ENCODE measurements around the gene EME1.

EME1 gene

DNA sequence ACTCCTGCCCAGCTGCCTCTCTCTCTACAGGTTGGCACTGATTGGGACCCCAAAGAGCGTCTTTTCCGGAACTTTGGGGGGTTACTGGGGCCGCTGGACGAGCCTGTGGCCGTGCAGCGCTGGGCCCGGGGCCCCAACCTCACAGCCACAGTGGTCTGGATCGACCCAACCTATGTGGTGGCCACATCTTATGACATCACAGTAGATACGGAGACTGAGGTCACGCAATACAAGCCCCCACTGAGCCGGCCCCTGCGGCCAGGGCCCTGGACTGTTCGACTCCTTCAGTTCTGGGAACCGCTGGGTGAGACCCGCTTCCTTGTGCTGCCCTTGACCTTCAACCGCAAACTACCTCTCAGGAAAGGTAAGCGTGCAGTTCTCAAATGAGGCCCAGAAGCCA is 14.9 kb upstream of the EME1 start:
- Histone ChIP-seq H4K20me1 (ENCODE audit: insufficient read depth, low read length) (no peaks in the 10 kb centered on the region), H3K9me2 (replicated peaks; ENCODE audit: insufficient read depth, low read length) (no peaks in the 10 kb centered on the region), H3K79me2 (ENCODE audit: low read length) (no peaks in the 10 kb centered on the region), H3K4me1 (ENCODE audit: low read length) (no peaks in the 10 kb centered on the region), H3K4me3 (ENCODE audit: low read length) (no peak overlapping the region), H3K9ac (ENCODE audit: low read length) (no peak overlapping the region), H3K36me3 (replicated peaks; ENCODE audit: insufficient read depth, low read length) (no peaks in the 10 kb centered on the region), H3K4me2 (ENCODE audit: low read depth, low read length) (no peak overlapping the region), H3K9me3 (replicated peaks; ENCODE audit: insufficient read depth, low read length) (no peaks in the 10 kb centered on the region), H3K27ac (ENCODE audit: low read length) (no peak overlapping the region), H3K27me3 (replicated peaks; ENCODE audit: insufficient read depth, low read length) (no peaks in the 10 kb centered on the region), H3F3A (ENCODE audit: insufficient read depth, low read length) (no peaks in the 10 kb centered on the region), H2AFZ (ENCODE audit: low read length) (no peak overlapping the region)
- TF ChIP-seq, protein P1, sequence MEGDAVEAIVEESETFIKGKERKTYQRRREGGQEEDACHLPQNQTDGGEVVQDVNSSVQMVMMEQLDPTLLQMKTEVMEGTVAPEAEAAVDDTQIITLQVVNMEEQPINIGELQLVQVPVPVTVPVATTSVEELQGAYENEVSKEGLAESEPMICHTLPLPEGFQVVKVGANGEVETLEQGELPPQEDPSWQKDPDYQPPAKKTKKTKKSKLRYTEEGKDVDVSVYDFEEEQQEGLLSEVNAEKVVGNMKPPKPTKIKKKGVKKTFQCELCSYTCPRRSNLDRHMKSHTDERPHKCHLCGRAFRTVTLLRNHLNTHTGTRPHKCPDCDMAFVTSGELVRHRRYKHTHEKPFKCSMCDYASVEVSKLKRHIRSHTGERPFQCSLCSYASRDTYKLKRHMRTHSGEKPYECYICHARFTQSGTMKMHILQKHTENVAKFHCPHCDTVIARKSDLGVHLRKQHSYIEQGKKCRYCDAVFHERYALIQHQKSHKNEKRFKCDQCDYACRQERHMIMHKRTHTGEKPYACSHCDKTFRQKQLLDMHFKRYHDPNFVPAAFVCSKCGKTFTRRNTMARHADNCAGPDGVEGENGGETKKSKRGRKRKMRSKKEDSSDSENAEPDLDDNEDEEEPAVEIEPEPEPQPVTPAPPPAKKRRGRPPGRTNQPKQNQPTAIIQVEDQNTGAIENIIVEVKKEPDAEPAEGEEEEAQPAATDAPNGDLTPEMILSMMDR (IDR thresholded peaks at IDR 0.05; ENCODE audit: low read length), result no peak
- TF ChIP-seq EZH2phosphoT487 (IDR thresholded peaks at IDR 0.05; ENCODE audit: low read length) (no peak), EZH2 (optimal IDR thresholded peaks at IDR 0.05; ENCODE audit: low read depth, low read length) (no peak)
- no peak for DNase-seq

DNA sequence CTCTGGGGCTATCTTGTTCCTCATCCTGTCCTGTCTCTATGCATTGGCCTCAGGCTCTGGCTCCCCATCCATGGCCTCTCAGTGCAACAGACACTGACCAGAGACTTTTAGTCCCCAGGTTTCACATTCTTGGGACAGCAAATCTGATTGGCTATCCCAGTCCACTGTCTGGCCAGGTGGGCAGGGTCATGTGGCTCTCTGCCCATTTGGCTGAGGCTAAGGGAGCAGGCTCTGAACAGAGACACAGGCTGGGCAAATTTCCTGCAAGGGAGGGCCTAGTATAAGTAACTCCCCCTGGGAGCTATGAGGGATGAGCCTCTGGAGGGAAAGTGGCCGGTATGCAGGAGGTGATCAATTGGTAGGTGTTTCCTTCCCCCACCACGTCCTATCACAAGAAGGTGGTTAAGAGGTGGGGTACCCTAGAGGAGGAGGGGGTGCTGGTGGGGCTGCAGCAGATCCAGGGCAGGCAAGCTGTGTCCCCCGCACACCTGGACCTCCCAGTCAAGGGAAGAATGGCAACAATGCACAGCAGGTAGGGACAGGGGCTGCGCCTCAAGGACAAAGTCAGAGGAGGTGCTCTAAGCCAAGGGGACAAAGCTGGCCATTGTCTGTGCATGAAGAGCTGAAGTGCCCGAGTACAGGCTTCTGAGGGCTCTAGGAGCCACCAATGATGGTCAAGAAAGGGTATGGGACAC is 13.9 kb upstream of the EME1 start:
- Histone ChIP-seq H2AFZ (ENCODE audit: low read length) (no peak overlapping the region), H3K9me2 (replicated peaks; ENCODE audit: insufficient read depth, low read length) (no peaks in the 10 kb centered on the region), H3F3A (ENCODE audit: insufficient read depth, low read length) (no peaks in the 10 kb centered on the region), H3K4me2 (ENCODE audit: low read depth, low read length) (no peak overlapping the region), H3K9ac (ENCODE audit: low read length) (no peak overlapping the region), H3K4me1 (ENCODE audit: low read length) (no peaks in the 10 kb centered on the region), H3K4me3 (ENCODE audit: low read length) (no peak overlapping the region), H4K20me1 (ENCODE audit: insufficient read depth, low read length) (no peaks in the 10 kb centered on the region), H3K27ac (ENCODE audit: low read length) (no peak overlapping the region), H3K9me3 (replicated peaks; ENCODE audit: insufficient read depth, low read length) (no peaks in the 10 kb centered on the region), H3K79me2 (ENCODE audit: low read length) (no peaks in the 10 kb centered on the region), H3K27me3 (replicated peaks; ENCODE audit: insufficient read depth, low read length) (no peaks in the 10 kb centered on the region), H3K36me3 (replicated peaks; ENCODE audit: insufficient read depth, low read length) (no peaks in the 10 kb centered on the region)
- TF ChIP-seq EZH2phosphoT487 (IDR thresholded peaks at IDR 0.05; ENCODE audit: low read length), result no peak
- TF ChIP-seq EZH2 (optimal IDR thresholded peaks at IDR 0.05; ENCODE audit: low read depth, low read length), result no peak
- TF ChIP-seq, protein P1 (IDR thresholded peaks at IDR 0.05; ENCODE audit: low read length), result no peak
- DNase-seq, result no peak

DNA sequence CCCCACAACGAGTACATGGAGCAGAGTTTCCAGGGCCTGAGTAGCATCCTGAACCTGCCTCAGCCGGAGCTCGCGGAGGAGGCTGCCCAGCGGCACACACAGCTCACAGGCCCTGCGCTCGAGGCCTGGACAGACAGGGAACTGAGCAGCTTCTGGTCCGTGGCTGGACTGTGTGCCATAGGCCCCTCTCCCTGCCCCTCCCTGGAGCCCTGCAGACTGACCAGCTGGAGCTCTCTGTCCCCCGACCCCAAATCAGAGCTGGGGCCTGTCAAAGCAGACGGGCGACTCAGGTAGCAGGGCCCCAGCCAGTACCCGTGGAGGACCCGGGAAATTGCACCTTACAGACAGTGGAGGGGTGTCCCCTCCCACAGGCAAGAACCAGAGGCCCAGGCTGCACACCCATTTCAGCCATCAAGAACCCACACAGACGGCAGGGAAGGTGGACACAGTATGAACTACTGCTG is 13.0 kb upstream of the EME1 start:
- H3K27ac ChIP-seq (ENCODE audit: low read length), result no peak overlapping the region
- H3K36me3 ChIP-seq (replicated peaks; ENCODE audit: insufficient read depth, low read length), result no peaks in the 10 kb centered on the region
- H4K20me1 ChIP-seq (ENCODE audit: insufficient read depth, low read length), result no peaks in the 10 kb centered on the region
- no peaks in the 10 kb centered on the region for H3K79me2 ChIP-seq (ENCODE audit: low read length)
- H3K27me3 ChIP-seq (replicated peaks; ENCODE audit: insufficient read depth, low read length), result no peaks in the 10 kb centered on the region
- H3K4me2 ChIP-seq (ENCODE audit: low read depth, low read length), result no peak overlapping the region
- no peak overlapping the region for H3K4me3 ChIP-seq (ENCODE audit: low read length)
- H3K4me1 ChIP-seq (ENCODE audit: low read length), result no peaks in the 10 kb centered on the region
- H3F3A ChIP-seq (ENCODE audit: insufficient read depth, low read length), result no peaks in the 10 kb centered on the region
- H3K9ac ChIP-seq (ENCODE audit: low read length), result no peak overlapping the region
- H2AFZ ChIP-seq (ENCODE audit: low read length), result no peak overlapping the region
- no peaks in the 10 kb centered on the region for H3K9me2 ChIP-seq (replicated peaks; ENCODE audit: insufficient read depth, low read length)
- H3K9me3 ChIP-seq (replicated peaks; ENCODE audit: insufficient read depth, low read length), result no peaks in the 10 kb centered on the region
- DNase-seq, result no peak
- TF ChIP-seq EZH2 (optimal IDR thresholded peaks at IDR 0.05; ENCODE audit: low read depth, low read length) (no peak), EZH2phosphoT487 (IDR thresholded peaks at IDR 0.05; ENCODE audit: low read length) (no peak)
- TF ChIP-seq, protein P1 (IDR thresholded peaks at IDR 0.05; ENCODE audit: low read length), result no peak
